ENCODE measurements around the gene PSMG3. TPM values are rescaled to one million over a fixed set of nuclear protein-coding genes. Genes with fewer than 3 reads are reported as not detected.

PSMG3 gene
- total RNA-seq, 1 donor from 2014 or later = 11.2 TPM

DNA sequence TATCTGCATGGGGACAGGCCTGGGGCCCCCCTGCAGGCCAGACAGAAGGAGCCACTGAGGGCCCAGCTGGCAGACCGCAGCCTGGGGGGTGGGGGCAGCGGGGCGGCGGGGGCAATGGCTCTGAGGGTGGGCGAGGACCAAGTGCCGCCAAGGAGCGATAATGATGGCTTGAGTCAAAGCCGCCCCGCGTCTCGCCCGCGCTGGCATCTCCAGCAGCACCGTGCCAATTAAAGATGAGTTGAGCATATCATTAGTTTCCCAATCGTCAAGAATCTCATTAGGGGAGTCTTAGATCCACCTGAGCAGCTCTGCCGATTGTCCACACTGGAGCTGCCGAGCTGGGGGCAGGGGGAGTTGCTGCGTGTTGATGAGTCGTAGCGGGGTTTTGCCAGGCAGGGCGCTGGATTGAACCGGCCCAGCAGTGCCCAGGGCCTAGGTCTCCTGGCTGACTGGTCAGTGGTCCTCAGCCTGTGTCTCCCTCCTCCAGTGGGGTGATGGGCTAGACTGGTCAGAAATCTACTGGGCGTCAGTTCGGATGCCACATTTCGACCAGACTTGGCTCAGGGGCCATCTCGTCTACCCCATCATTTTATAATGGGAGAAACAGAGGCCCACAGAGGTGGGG lies 41.0 kb upstream of the PSMG3 start:
- no peak for TF ChIP-seq CTCF (IDR thresholded peaks at IDR 0.05; ENCODE audit: borderline replicate concordance)
- intact Hi-C loops (cut with micrococcal nuclease) = no loop called here
- Histone ChIP-seq H3K4me1 (no peaks in the 10 kb centered on the region), H3K27me3 (ENCODE audit: low read depth) (peaks cover 35% of the 10 kb centered on the region), H3K27ac (replicated peaks) (no peak overlapping the region), H3K4me3 (no peak overlapping the region), H3K36me3 (no peaks in the 10 kb centered on the region), H3K9me3 (replicated peaks) (no peaks in the 10 kb centered on the region)
- no peak for DNase-seq

GRCh38 chr7:1610013-1610677 lies 40.3 kb upstream of the PSMG3 start:
- Histone ChIP-seq H3K4me1 (no peaks in the 10 kb centered on the region), H3K36me3 (no peaks in the 10 kb centered on the region), H3K9me3 (replicated peaks) (no peaks in the 10 kb centered on the region), H3K4me3 (no peak overlapping the region), H3K27ac (replicated peaks) (no peak overlapping the region), H3K27me3 (ENCODE audit: low read depth) (peaks cover 41% of the 10 kb centered on the region)
- no peak for DNase-seq
- intact Hi-C loops (cut with micrococcal nuclease) = no loop called here
- no peak for TF ChIP-seq CTCF (IDR thresholded peaks at IDR 0.05; ENCODE audit: borderline replicate concordance)

GRCh38 chr7:1609023-1609422 lies 39.2 kb upstream of the PSMG3 start:
- Histone ChIP-seq H3K4me3 (no peak overlapping the region), H3K36me3 (no peaks in the 10 kb centered on the region), H3K27ac (replicated peaks) (no peak overlapping the region), H3K9me3 (replicated peaks) (no peaks in the 10 kb centered on the region), H3K4me1 (no peaks in the 10 kb centered on the region), H3K27me3 (ENCODE audit: low read depth) (peaks cover 53% of the 10 kb centered on the region)
- no peak for TF ChIP-seq CTCF (IDR thresholded peaks at IDR 0.05; ENCODE audit: borderline replicate concordance)
- intact Hi-C loops (cut with micrococcal nuclease) = no loop called here
- no peak for DNase-seq

DNA sequence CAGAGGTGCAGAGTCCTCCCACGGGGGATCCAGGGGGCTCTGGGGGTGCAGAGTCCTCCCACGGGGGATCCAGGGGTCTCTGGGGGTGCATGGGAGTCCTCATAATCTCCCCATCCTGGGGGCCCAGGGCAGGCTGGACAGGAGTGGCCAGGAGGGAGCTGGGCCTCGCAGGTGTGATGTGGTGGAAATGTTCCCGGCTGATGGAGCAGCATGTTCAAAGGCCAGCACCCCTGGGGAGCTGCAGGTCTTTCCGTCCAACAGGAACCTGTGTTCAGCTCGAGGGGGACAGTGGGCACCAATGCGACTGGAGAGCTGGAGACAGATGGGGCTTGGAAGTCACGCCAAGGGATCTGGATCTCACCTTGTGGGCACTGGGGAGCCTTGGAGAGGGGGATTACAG lies 38.5 kb upstream of the PSMG3 start:
- Histone ChIP-seq H3K4me1 (no peaks in the 10 kb centered on the region), H3K27me3 (ENCODE audit: low read depth) (peaks cover 60% of the 10 kb centered on the region), H3K9me3 (replicated peaks) (no peaks in the 10 kb centered on the region), H3K27ac (replicated peaks) (no peak overlapping the region), H3K4me3 (no peak overlapping the region), H3K36me3 (no peaks in the 10 kb centered on the region)
- intact Hi-C loops (cut with micrococcal nuclease) = no loop called here
- no peak for TF ChIP-seq CTCF (IDR thresholded peaks at IDR 0.05; ENCODE audit: borderline replicate concordance)
- no peak for DNase-seq

- Histone ChIP-seq H3K9me3 (replicated peaks) (no peaks in the 10 kb centered on the region), H3K4me3 (no peak overlapping the region), H3K27ac (replicated peaks) (no peak overlapping the region), H3K27me3 (ENCODE audit: low read depth) (peaks cover 66% of the 10 kb centered on the region), H3K4me1 (no peaks in the 10 kb centered on the region), H3K36me3 (no peaks in the 10 kb centered on the region)
- intact Hi-C loops (cut with micrococcal nuclease) = no loop called here
- no peak for DNase-seq
- TF ChIP-seq CTCF (IDR thresholded peaks at IDR 0.05; ENCODE audit: borderline replicate concordance) = no peak
These were observed 37.9 kb upstream of the PSMG3 start for GRCh38 chr7:1607696-1608095.

Data from left ventricle myocardium inferior (tissue), 1 donor.